ENCODE measurements around the gene SH3BGRL.

The SH3BGRL gene

DNA sequence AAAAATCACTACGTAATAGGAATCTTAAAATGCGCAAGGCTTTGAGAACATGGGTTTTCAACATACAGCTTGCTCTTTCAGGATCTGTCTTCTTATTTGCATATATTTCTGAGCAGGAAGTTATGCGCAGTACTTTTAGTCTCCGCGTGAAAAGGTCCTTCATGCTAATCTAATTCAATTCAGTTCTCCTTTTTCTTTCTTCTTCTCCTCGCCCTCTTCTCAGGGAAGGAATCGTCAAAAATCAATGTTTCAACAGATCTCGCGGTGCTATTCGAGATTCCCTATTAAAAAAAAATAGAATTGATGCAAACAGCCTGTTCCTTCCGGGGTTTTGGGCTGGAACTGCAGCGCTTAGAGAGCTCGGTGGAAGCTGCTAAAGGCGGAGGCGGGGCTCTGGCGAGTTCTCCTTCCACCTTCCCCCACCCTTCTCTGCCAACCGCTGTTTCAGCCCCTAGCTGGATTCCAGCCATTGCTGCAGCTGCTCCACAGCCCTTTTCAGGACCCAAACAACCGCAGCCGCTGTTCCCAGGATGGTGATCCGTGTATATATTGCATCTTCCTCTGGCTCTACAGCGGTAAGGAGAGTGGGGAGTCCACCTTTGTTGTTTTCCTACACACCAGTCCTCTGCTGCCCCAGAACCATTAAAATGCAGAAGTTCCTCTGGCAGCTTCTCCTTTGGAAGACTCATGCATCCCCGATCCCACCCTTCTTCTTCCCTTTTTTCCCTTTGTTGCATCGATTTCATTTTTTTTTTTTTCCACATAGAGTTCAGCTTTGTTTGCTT, at the start of gene SH3BGRL, which contains the start of gene HMGN5:
Gene SH3BGRL, plus strand, starts transcription at position 432 of the 785 bp plus-strand sequence. Its CDS starts 99 bp downstream, at position 531.
Gene HMGN5, minus strand, starts transcription at position 243 of the 785 bp plus-strand sequence. CDS start 80,364 bp downstream, outside the sequence.
- peak; percentile 75 for DNase-seq

DNA sequence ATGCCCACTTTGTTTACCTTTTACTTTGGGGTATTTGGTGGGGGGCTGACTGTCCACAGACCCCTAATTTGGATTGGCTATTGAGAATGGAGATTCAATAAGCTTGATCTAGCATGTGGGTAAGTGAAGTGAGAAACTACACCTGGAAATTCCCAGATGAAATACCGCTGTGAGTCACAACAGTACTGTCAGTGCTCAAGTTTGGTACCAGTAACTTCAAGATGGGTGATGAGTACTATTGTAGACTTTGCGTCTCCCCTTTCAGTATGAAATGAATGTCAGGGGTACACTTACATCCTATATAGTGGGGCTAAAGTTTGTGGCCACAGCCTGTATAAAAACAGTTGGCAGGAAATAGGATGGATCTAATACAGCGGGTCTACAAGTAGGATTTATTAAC, 33.5 kb upstream of the SH3BGRL start:
- DNase-seq: no peak

DNA sequence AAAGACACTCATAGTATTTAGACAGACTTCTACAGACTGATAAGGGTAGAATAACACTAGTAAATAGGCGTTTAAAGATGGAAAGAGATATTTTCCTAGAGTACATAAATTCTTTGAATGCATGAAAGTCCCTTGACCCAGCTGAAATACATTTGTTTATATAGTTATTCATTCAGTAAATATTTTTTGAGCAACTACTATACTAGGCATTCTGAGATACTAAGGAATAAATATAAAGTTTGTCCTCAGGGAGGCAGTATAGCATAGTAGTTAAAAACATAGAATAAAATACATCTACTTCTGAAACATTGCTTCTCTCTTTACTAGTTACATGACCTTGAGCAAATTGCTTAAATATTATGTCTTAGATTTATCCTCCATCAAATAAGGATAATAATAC, 27.6 kb upstream of the SH3BGRL start:
- no peak for DNase-seq

DNA sequence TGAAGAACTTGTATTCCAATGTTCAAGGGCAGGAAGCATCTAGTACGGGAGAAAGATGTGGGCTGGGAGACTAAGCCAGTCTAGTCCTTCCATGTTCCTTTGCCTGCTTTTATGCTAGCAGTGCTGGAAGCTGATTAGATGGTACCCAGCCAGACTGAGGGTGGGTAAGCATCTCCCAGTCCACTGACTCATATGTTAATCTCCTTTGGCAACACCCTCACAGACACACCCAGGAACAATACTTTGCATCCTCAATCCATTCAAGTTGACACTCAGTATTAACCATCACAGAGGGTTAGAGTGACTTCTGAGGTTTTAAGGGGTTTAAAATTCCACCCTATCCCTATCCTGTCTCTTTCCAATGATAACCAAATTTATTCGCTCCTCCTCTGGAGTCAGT, 6.6 kb upstream of the SH3BGRL start:
- no peak for DNase-seq

DNA sequence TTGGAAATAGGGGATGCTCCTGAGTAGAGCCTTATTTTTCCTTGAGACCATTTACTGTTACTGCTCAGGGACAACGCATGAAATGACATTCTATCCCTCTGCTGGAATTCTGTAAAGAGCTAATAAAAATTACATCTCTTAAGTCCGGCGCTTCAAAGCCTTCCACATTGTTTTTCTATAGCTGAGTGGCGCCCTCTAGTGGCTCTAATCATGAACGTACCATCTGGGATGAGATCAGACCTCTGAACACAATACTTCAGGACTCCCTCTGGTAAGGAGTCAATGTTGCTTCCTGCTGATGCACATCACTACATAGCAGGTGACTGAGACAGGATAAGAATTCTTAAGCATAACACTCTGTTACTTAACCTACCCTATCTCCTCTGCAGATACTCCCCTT, 6.2 kb upstream of the SH3BGRL start:
- peak; percentile 68 for DNase-seq

DNA sequence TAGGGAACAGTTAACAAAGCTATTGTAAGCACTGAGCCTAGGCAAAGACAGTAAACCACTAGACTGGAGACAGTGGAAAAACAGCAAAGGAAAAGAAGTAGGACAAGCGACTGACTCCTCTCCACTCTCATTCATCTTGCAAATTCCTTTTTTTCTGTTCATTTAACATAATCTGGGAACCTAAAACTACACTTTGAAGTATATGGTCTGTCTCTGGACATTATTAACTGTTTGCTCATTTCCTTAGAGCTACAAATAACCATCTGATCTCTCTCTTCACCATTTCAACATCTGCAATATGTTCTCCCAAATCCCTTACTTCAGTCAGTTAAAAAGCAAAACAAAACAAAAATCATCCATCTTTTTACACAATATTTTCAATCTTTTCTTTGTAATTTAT, 831 bp upstream of the SH3BGRL start:
- no peak for DNase-seq

DNA sequence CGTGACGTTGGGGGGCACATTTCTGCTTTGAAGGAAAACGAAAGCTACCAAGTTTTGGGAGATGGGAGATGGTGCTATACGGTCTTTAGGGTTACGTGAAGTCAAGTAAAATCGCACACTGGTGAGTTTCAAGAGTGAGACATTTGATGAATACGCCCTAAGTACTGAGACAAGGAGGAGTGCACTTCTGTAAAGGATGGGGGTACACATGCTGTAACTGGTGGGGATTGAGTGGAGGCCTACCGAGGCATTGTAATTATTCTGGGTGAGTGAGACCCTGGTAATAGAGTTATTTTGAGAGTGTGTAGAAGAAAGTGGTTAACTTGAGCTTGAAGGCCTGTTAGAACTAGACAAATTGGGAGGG, 536 bp downstream of the SH3BGRL start:
- peak; percentile 7 for DNase-seq

DNA sequence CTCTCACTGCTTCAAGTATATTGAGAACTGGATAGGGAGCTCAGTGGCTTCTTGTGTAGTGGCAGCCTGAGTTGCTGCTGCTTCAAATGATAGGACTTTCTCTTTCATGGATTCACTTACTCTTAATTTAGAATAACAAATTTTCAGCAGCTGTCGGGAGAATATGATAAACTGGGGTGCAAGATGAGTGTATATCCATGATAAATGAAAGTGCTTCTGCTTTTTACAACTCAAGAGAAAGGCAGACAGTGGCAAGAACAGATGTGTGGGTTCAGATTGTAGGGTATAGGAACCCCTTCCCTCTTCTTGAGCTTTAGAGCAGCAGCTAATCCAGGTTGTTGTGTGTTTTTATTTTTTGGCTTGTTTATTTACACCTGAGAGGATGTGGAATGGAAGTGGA, 1.0 kb downstream of the SH3BGRL start:
- no peak for DNase-seq

DNA sequence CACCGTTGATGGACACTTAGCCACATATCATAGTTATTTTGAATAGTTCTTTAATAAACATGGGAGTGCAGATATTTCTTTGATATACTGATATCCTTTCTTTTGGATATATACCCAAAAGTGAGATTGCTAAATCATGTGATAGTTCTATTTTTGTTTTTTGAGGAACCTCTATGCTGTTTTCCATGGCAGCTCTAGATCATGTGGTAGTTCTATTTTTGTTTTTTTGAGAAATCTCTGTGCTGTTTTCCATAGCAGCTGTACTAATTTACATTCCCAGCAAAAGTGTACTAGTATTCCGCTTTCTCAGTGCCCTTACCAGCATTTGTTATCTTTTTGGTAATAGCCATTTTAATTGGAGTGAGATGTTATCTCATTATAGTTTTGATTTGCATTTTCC, 3.6 kb downstream of the SH3BGRL start:
- DNase-seq: no peak

DNA sequence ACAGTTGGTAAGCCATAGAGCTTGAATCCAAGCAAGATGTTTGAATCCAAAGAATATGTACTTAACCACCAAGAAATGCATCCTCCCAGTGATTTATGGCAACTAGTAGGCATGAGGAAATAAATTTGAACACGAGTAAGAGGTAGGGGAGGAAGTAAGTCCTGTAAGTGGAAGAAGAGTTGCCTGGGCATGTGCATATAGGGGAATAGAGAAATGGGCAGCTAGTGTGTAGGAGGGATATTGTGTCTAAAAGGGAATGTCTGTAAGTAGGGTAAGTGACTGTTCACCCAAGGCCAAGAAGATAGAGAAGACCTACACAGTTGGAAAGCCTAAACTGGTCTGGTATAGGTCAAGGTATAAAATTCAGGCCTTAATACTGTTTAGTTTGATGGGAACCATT, 4.6 kb downstream of the SH3BGRL start:
- no peak for DNase-seq

DNA sequence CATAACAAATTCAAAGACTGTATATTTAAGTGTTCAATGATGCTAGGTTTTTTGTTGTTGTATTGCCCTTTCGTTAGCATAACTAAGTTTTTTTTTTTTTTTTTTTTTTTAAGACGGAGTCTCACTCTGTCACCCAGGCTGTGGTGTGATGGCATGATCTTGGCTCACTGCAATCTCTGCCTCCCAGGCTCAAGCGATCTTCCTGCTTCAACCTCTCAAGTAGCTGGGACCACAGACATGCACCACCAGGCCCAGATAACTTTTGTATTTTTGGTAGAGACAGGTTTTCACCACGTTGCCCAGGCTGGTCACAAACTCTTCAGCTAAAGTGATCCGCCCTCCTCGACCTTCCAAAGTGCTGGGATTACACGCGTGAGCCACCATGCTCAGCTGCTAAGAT, 7.0 kb downstream of the SH3BGRL start:
- DNase-seq: no peak

DNA sequence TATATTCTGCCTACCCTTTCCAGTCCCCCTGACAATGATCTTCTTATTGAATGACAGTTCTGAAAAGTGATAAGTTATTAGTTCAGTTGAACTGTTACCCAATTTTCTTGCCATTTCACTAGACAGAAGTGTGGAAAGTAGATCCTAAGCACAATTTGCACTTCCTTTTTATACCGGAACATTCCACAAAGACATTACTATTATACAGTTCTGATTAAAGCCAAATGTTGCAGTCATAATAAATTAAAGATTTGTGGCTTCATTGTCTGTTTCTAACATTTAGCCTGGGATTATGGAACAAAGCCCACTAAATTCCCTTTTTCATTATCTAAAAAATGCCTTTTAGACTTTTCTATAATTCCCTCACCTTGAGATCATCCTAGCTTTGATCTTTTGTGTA, 13.8 kb downstream of the SH3BGRL start:
- no peak for DNase-seq

DNA sequence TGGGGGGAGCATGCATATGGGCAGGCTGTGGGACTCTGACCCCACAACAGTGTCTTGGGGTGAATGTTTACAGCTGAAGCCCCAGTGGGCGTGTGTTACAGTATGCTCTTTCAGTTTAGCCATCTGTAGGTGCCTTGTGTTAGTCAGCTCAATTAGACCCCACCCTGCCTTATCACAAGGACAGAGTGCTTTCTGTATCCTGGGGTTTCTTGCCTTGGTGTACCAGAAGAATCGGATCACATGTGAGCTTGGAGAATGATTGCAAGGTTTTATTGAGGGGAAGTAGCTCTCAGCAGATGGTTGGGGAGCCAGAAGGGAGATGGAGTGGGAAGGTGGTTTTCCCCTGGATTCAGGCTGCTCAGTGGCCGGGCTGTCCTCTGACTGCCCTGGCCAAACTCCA, 27.3 kb downstream of the SH3BGRL start:
- DNase-seq: no peak

DNA sequence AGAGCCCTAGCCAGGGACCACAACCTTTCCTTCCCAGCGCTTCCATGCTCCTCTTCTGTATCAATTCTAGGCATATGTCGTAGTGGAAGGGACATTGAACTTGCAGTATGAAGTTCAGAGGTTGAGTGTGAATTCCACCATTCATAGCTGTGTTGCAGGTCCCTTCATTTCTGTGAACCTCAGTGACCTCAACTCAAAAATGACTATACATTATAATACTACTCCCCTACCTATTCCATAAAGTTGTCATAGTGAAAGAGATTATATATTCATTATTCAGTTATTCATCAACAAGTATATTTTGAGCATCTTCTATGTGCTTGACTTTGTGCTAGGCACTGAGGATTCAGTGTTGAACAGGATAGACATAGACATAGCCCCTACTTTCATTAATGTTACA, 28.0 kb downstream of the SH3BGRL start:
- DNase-seq: no peak

DNA sequence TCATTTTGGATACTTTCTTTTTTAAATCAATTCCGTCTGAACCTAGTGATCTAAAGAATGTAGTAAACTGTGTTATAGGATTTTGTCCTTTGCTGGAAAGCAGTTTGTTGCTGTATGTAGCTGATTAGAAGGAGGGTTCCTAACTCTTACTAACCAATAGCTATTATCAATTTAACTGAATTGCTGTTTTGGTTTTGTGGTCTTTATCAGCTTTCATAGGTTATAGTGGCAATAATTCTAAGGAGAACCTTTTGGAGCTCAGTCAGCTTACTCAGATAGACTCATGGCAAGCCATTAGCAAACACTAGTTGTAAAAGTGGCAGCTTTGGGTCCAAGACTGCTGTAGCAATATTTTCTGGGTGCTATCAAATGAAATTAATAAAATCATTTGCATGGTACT, 29.6 kb downstream of the SH3BGRL start:
- DNase-seq: no peak

DNA sequence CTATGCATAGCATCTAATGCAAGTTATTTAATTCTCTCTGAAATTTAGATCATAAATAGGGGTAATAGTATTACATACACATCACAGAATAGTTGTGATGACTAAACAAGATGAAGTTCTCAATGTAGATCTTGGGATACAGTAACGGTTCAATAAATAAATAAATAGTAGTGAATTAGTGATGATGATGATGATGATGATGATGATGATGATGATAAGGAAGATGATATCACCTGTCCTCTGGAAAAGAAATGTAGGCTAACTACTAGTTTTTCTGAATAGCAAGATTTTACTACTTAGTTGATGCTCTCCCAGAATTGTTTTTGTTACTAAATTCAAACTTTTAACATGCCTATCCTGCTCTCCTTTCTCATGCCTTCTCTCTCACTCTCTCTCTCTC, 30.3 kb downstream of the SH3BGRL start:
- no peak for DNase-seq

DNA sequence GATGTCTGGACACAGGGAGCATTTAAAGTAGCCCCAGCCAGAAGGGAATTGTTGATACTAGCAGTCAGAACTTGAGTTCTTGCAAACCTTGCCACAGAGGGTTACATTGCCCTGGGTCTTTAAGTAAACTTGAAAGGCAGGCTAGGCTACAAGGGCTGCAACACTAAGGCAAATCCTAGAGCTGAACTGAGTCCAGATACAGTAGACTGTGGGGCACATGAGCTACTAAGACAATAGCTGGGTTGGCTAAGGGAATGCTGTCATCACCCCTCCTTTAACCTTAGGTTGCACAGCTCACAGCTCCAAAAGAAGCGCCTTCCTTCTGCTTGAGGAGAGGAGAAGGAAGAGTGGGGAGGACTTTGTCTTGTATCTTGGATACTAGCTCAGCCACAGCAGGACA, 35.6 kb downstream of the SH3BGRL start:
- no peak for DNase-seq

DNA sequence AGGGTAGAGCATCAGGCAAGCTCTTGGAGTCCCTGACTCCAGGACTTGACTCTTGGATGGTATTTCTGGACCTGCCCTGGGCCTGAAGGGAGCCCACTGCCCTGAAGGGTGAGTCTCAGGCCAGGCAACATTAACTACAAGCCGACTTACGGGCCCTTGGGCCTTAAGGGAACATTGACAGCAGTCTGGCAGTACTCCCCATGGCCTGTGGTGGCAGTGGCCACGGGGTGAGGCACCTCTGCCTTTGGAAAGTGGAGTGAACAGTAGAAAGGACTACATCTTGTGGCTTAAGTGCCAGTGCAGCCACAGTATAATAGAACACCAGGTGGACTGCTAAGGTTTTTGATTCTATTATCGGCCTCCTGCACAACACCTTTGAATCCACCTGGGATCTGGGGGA, 36.3 kb downstream of the SH3BGRL start:
- DNase-seq: no peak

DNA sequence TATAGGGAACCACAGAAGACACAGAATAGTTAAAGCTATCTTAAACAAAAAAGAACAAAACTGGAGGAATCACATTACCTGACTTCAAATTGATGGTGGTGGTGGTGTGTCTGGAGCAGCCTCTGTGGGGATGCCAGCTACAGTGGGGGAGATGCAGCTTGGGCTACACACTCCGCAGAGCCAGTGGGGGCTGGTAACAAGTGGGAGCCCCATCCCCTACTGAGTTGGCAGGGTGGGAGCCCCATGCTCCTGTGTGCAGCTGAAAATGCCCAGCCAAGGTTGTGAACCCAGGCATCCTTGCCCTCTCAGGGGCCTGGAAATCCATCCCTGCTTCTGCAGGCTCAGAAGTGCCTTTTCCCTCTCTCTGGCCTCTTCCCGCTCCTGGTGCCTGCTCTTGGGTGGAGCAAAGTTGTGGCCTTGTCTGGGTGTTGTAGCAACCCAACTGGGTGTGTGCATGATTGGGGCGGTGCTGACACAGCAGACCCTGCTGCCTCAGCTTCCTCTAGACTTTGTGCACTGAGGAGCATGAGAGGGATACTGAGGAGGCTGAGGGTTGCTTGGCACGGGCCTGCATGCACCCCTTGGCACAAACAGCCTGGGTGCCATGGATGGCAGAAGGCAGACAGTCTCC, 38.9 kb downstream of the SH3BGRL start:
- DNase-seq: no peak

DNA sequence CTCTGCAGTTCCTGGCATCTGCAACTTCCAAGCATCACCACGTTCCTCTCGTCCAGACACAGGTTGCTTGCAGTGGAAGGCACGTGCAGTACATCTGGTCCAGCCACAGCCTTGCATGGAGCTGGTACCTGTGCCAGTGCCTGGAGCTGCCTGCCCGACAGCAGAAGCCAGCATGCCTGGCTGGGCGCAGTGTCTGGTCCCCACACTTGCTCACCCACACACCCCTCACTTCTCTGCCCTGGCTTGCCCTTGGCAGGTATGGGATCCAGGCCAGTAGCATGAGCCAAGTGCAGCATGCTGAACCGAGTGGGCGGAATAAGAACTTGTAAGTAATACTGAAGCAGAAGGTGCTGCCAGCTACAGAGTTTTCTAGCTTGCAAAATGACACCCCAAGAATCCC, 39.9 kb downstream of the SH3BGRL start:
- DNase-seq: no peak

DNA sequence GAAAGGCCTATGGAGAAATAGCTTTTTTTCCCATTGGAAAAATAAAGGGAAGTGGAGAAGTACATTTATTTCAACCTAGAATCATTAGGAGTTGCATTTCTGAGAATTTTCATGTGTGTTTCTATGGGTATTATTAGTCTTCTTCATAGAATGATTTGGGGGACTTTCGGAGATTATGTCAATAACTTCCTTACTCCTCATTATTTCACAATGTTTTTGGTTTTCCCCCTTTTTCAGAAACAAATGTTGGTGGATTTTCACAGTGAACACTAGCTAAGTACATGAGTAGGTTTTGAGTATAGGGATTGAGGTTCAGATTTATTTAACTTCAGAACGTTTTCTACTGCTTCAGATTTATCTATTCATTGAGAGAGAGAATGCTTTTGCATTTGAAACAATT, 54.0 kb downstream of the SH3BGRL start:
- no peak for DNase-seq

DNA sequence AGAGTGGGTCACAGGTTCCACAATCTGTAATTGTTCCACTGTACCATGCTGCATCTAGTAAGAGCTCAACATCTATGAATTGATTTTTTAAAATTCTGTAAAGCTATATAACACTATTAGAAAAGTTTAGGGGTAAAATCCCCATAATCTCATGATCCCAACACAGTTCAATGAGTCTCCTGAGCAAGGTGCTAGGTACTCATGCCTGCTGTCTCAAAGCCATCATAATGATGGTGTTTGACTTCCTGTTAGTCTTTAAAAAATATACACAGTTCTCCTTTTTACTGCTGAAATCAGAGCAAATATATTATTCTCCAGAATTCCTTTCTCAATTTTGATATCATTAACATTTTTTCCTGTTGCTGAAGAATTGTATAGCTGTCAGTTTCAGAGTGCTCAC, 55.9 kb downstream of the SH3BGRL start:
- DNase-seq: no peak

DNA sequence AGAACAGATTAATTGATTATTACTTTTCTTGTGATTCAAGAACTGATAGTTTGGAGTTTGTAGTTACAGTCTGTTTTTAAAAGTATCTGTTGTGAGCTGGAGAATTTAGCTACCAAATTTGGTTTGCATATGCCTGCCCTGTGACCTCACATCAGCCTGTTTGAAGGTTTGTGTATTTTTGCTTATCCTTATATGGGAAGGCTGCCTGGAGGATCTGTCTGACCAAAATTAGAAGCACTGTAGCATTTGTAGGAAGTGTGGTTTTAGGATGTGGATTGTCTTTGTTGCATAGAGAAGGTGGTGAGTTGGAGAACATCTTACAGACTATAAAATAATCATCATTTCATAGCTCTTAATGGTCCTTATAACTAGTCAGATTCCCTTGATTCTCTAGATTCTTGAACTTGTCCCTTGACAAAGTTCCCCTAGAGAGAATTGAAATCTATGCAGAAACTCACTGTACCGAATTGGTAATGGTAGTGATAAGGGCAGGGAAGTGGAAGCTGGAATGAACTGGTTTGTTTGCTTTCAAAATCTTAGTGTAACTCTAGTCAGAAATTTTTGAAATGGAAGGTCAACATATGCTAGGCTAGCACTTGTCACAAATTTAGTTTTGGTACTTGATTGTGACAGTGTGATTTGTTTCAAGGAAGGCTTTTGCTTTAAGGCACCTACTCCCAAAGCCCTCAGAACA, 57.3 kb downstream of the SH3BGRL start:
- DNase-seq: no peak

DNA sequence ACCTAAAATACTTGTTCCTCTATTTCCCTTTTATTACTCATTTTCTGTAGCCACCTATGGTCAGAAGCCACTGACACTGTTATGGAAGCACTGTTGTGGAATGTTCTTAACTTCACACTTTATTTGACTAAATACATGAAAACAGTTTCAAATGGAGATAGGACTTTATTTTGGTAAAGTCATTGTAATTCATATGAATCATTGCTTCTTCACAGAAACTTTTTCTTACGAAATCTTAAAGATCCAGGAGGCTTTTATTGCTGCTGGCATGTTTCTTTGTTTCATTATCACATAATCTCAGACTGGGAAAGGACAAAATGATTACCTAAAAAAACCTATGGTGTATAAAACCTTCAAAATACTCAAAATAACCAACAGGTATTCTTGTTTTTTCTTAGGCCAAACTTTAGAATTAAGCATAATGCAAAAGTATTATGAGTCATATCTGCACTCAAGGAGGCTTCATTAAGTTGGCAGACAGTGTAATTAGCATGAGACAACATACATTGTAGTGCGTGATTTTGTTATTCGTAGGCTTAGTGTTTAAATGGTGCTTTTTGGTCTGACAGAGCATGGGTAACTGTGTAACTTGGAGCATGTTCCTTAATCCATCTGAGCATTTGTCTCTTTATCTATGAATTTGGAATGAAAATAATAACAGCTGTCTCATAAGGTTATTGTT, 58.0 kb downstream of the SH3BGRL start:
- peak; percentile 0 for DNase-seq

Data from activated CD4-positive, alpha-beta T cell treated with anti-CD3 and anti-CD28 coated beads, Interleukin-10, Interleukin-2, amounts not matched to agents 100 ng/mL and 50 ng/mL, durations not matched to agents 16 hours and 8 hours (primary cell).